ENCODE measurements around the gene ARL4A.

Gene ARL4A

DNA sequence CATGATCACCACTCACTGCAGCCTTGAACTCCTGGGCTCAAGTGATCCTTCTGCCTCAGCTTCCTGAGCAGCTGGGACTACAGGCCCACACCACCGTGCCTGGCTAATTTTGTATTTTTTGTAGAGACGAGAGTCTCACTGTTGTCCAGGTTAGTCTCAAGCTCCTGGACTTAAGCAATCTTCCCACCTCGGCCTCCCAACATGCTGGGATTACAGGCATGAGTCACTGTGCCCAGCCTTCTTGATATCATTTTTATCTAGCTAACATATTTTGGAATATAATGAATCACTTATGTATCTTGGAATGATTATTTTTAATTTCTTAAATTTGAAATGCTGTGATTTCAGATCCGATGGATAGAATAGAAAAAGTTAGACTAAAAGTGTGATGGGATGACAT is 18.4 kb downstream of the ARL4A start:
- TF ChIP-seq POLR2AphosphoS5 (IDR thresholded peaks at IDR 0.05; ENCODE audit: low read depth, low read length) (no peak), FOXP2 (optimal IDR thresholded peaks at IDR 0.05; ENCODE audit: borderline replicate concordance, extremely low read depth, extremely low read length, insufficient read depth) (no peak), SIN3A (IDR thresholded peaks at IDR 0.05; ENCODE audit: borderline replicate concordance, insufficient read depth, low read length) (no peak), TAF1 (IDR thresholded peaks at IDR 0.05; ENCODE audit: borderline replicate concordance, insufficient read depth, low read length) (no peak)
- TF ChIP-seq, protein P1, sequence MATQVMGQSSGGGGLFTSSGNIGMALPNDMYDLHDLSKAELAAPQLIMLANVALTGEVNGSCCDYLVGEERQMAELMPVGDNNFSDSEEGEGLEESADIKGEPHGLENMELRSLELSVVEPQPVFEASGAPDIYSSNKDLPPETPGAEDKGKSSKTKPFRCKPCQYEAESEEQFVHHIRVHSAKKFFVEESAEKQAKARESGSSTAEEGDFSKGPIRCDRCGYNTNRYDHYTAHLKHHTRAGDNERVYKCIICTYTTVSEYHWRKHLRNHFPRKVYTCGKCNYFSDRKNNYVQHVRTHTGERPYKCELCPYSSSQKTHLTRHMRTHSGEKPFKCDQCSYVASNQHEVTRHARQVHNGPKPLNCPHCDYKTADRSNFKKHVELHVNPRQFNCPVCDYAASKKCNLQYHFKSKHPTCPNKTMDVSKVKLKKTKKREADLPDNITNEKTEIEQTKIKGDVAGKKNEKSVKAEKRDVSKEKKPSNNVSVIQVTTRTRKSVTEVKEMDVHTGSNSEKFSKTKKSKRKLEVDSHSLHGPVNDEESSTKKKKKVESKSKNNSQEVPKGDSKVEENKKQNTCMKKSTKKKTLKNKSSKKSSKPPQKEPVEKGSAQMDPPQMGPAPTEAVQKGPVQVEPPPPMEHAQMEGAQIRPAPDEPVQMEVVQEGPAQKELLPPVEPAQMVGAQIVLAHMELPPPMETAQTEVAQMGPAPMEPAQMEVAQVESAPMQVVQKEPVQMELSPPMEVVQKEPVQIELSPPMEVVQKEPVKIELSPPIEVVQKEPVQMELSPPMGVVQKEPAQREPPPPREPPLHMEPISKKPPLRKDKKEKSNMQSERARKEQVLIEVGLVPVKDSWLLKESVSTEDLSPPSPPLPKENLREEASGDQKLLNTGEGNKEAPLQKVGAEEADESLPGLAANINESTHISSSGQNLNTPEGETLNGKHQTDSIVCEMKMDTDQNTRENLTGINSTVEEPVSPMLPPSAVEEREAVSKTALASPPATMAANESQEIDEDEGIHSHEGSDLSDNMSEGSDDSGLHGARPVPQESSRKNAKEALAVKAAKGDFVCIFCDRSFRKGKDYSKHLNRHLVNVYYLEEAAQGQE (IDR thresholded peaks at IDR 0.05; ENCODE audit: insufficient read depth in 1 of 2, low read depth in 2 of 2, low read length in 2 of 2), result no peak

DNA sequence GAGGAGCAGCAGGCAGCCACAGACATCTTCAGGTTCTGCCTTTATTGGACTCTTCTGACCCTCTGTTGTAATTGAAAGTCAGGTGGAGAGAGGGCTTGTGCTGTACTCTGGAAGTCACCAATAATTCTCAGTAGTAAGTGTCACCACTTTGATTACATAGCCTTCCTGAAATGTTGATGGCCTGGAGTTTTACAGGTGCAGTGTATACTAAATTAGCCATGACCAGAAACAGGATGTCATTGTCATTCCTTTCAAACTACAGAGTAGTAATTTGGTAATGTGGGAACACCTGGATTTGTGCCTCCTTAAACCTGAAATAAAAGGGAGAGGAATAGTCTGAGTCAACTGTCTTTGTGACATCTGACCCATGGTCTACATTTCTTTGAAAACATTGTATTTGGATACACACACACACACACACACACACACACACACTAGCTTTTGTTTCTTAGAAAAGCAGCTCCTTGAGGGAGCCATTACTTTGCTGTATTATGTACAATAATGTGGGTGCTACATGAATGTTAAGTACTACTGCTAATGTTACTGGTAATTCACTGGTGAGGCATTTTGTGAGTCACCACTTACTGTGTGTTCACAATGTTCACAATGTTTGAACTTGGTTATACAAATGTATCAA is 19.6 kb downstream of the ARL4A start:
- TF ChIP-seq POLR2AphosphoS5 (IDR thresholded peaks at IDR 0.05; ENCODE audit: low read depth, low read length) (no peak), FOXP2 (optimal IDR thresholded peaks at IDR 0.05; ENCODE audit: borderline replicate concordance, extremely low read depth, extremely low read length, insufficient read depth) (no peak), TAF1 (IDR thresholded peaks at IDR 0.05; ENCODE audit: borderline replicate concordance, insufficient read depth, low read length) (no peak)
- TF ChIP-seq, protein P1 (IDR thresholded peaks at IDR 0.05; ENCODE audit: insufficient read depth in 1 of 2, low read depth in 2 of 2, low read length in 2 of 2), result no peak

DNA sequence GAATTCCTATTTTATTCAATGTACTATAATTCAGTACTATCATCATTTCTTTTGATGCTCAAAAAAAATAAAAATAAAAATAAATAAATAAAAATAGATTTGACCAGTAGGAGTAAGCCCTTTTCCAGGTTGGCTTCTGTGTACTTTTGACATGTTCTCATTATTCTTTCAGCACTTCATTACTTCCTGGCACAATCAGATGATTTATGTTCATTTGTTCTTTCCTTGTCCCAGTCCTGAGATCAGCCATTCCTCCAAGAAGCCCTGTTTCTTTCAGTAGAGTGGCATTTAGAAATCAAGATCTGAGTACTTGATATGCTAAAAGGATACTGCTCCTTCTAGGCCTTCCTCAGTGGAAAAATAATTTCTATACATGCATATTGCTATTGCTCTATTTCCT is 20.9 kb downstream of the ARL4A start:
- no peak for TF ChIP-seq POLR2AphosphoS5 (IDR thresholded peaks at IDR 0.05; ENCODE audit: low read depth, low read length)
- TF ChIP-seq TAF1 (IDR thresholded peaks at IDR 0.05; ENCODE audit: borderline replicate concordance, insufficient read depth, low read length), result no peak
- TF ChIP-seq, protein P1 (IDR thresholded peaks at IDR 0.05; ENCODE audit: insufficient read depth in 1 of 2, low read depth in 2 of 2, low read length in 2 of 2), result no peak
- no peak for TF ChIP-seq SIN3A (IDR thresholded peaks at IDR 0.05; ENCODE audit: borderline replicate concordance, insufficient read depth, low read length)
- TF ChIP-seq FOXP2 (optimal IDR thresholded peaks at IDR 0.05; ENCODE audit: borderline replicate concordance, extremely low read depth, extremely low read length, insufficient read depth), result no peak

DNA sequence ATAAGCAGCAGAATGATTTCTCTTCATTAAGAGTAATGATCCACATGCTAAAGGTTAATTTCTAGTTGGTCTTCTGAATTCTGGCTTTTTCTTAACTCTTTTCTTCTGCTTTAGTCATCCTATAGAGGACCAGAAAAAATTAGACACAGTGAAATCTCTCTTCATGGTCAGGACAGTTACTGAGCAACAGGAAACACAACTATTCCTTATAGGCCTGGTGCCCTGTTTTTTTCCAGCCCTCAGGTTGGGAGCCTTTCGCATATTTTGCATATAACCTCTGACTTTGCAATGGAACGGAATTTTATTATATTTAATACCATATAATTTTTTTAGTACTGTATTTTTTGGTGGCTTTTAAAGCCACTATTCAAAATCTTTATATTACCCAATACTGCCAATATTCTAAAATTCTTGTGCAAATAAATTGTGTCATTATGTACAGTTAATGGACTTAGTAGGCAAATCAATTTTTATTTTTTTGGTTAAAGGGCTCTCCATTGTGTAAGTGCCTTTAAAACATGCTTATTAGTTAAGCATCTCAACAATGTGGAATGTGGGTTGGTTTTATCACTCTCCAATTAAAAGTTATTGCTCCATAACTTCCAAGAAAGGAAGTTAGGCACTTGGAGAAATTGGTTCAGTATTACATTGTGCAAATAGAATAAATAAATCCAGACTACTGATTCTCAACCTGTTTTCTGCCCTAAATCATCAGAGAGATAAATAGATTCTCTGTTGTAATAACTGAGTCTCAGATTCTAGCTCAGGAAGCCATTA is 22.5 kb downstream of the ARL4A start:
- TF ChIP-seq, protein P1 (IDR thresholded peaks at IDR 0.05; ENCODE audit: insufficient read depth in 1 of 2, low read depth in 2 of 2, low read length in 2 of 2), result no peak
- no peak for TF ChIP-seq SIN3A (IDR thresholded peaks at IDR 0.05; ENCODE audit: borderline replicate concordance, insufficient read depth, low read length)
- no peak for TF ChIP-seq POLR2AphosphoS5 (IDR thresholded peaks at IDR 0.05; ENCODE audit: low read depth, low read length)
- no peak for TF ChIP-seq TAF1 (IDR thresholded peaks at IDR 0.05; ENCODE audit: borderline replicate concordance, insufficient read depth, low read length)
- TF ChIP-seq FOXP2 (optimal IDR thresholded peaks at IDR 0.05; ENCODE audit: borderline replicate concordance, extremely low read depth, extremely low read length, insufficient read depth), result no peak
